Dermis microvascular lymphatic vessel endothelial cell (primary cell): Measurements from ENCODE around the gene HSD17B7. TPM values are rescaled to one million over a fixed set of nuclear protein-coding genes. Genes with fewer than 3 reads are reported as not detected.
"Not testable (repeated sequence)": the region's sequence is repeated elsewhere in the genome, so short reads cannot be mapped to it uniquely, and the experiment has no call there.

Source experiments
- DNase-seq, 2 donors: peaks; one replicate each; pipeline versions ENCODE4 v3.0.0 to v3.0.0-alpha.2; 2010; ENCODE audit warnings: low read depth in 2 of 2
- total RNA-seq: library from RNA; depleted of rRNA; stranded (reverse); fragments of >200 nt; gene quantifications from 2 replicates; pipeline ENCODE4 v1.2.1, GENCODE V29; 2014

Gene HSD17B7
- 18.2 and 35.4 TPM in 2 replicates for total RNA-seq

- DNase-seq = peak; percentile 41 to 78
These were observed at the start of gene HSD17B7 for GRCh38 chr1:162790303-162790984. Gene HSD17B7, plus strand, starts transcription at chr1:162790702. Its CDS starts 99 bp downstream, at chr1:162790801.

- DNase-seq = no peak
These were observed 49.7 kb upstream of the HSD17B7 start for GRCh38 chr1:162740755-162741154.

- no peak for DNase-seq
These were observed 48.9 kb upstream of the HSD17B7 start for GRCh38 chr1:162741574-162741973.

GRCh38 chr1:162746264-162746942 is 44.1 kb upstream of the HSD17B7 start:
- not testable (repeated sequence) for DNase-seq

GRCh38 chr1:162753001-162753658 is 37.4 kb upstream of the HSD17B7 start:
- no peak for DNase-seq

GRCh38 chr1:162753998-162754585 is 36.4 kb upstream of the HSD17B7 start:
- DNase-seq = peak in 1 of 2 donors; percentile 36

GRCh38 chr1:162755306-162755705 is 35.2 kb upstream of the HSD17B7 start:
- no peak for DNase-seq

- peak in 1 of 2 donors; percentile 40 for DNase-seq
These were observed 34.0 kb upstream of the HSD17B7 start for GRCh38 chr1:162756523-162756922.

- DNase-seq = no peak
These were observed 33.0 kb upstream of the HSD17B7 start for GRCh38 chr1:162757476-162757875.

GRCh38 chr1:162765788-162766187 is 24.7 kb upstream of the HSD17B7 start:
- DNase-seq = no peak

GRCh38 chr1:162772571-162773154 is 17.8 kb upstream of the HSD17B7 start:
- no peak for DNase-seq

GRCh38 chr1:162774007-162774406 is 16.5 kb upstream of the HSD17B7 start:
- no peak for DNase-seq

- DNase-seq = no peak
These were observed 11.5 kb upstream of the HSD17B7 start for GRCh38 chr1:162779043-162779442.

GRCh38 chr1:162782671-162783070 is 7.8 kb upstream of the HSD17B7 start:
- no peak for DNase-seq

- DNase-seq = not testable (repeated sequence)
These were observed 5.6 kb upstream of the HSD17B7 start for GRCh38 chr1:162784926-162785325.

- DNase-seq = not testable (repeated sequence)
These were observed 1.7 kb upstream of the HSD17B7 start for GRCh38 chr1:162788783-162789182.

GRCh38 chr1:162790985-162791357 is 469 bp downstream of the HSD17B7 start:
- DNase-seq = peak in 1 of 2 donors; percentile 17

- DNase-seq = not testable (repeated sequence)
These were observed 3.8 kb downstream of the HSD17B7 start for GRCh38 chr1:162794284-162794683.

- not testable (repeated sequence) for DNase-seq
These were observed 6.2 kb downstream of the HSD17B7 start for GRCh38 chr1:162796617-162797279.

GRCh38 chr1:162799995-162800830 is 9.7 kb downstream of the HSD17B7 start:
- DNase-seq = peak; percentile 63 to 77
